Panc1 (cell line): ENCODE measurements around the gene NFATC3. TPM values are rescaled to one million over a fixed set of nuclear protein-coding genes. Genes with fewer than 3 reads are reported as not detected.

ENCODE experiments used
- ATAC-seq: fragments of 200-7000 bp; cut with Tn5 transposase; 2 replicates; pipeline ENCODE4 v1.9.1; 2020; ENCODE audit warnings: mild to moderate bottlenecking, moderate library complexity
- BruUV-seq: library from RNA; stranded (reverse); fragments of 400-500 nt; replicated peaks from 2 replicates; lab custom pipeline; 2021; lab: Mats Ljungman, UMichigan
- CTCF ChIA-PET: fragments of 300-600 bp; sonication (Branson Sonifier 250); formaldehyde crosslinking; loops from one replicate; lab custom pipeline; 2022; ENCODE audit warnings: antibody characterized with exemption; lab: Charles Lee
- POLR2A ChIA-PET: fragments of 300-600 bp; sonication (Branson Sonifier 250); formaldehyde crosslinking; loops from one replicate; lab custom pipeline; 2022; ENCODE audit warnings: antibody characterized with exemption; lab: Charles Lee
- DNase-seq: peaks from one replicate; pipeline ENCODE4 v3.0.0-alpha.2; 2010; ENCODE audit warnings: low read depth, low spot score
- H3K27ac ChIP-seq: 2 replicates; pipeline ENCODE4 v1.5.1; 2011; ENCODE audit warnings: mild to moderate bottlenecking, low read length, inconsistent platforms
- H3K27me3 ChIP-seq: fragments of 200-500 bp; sonication (Bioruptor generic); 2 replicates; pipeline ENCODE4 v1.6.0; 2014; ENCODE audit warnings: low read length, inconsistent platforms; ENCODE audit not compliant: control insufficient read depth, insufficient read depth
- H3K36me3 ChIP-seq: fragments of 200-500 bp; sonication (Bioruptor generic); 2 replicates; pipeline ENCODE4 v1.5.1; 2014; ENCODE audit warnings: inconsistent platforms, mild to moderate bottlenecking, low read length, moderate library complexity; ENCODE audit not compliant: control insufficient read depth, insufficient read depth
- H3K4me1 ChIP-seq: 2 replicates; pipeline ENCODE4 v1.5.1; 2011; ENCODE audit warnings: inconsistent platforms, mild to moderate bottlenecking, low read length, moderate library complexity; ENCODE audit not compliant: control insufficient read depth, insufficient read depth
- H3K4me3 ChIP-seq, 2 experiments: 2 replicates each; pipeline ENCODE4 v1.5.1; 2011 to 2012; ENCODE audit warnings: low read depth in 2 of 2, low read length in 2 of 2, mild to moderate bottlenecking in 2 of 2, inconsistent platforms in 1 of 2, moderate library complexity in 1 of 2
- H3K9me3 ChIP-seq: fragments of 200-500 bp; sonication (Bioruptor generic); 2 replicates; pipeline ENCODE4 v1.5.1; 2014; ENCODE audit warnings: low read depth, mild to moderate bottlenecking, inconsistent platforms, low read length, moderate library complexity; ENCODE audit not compliant: control insufficient read depth, insufficient read depth
- POLR2AphosphoS5 ChIP-seq: IDR thresholded peaks from 2 replicates; pipeline ENCODE4 v1.6.1; 2012; ENCODE audit warnings: mild to moderate bottlenecking, low read depth, low read length, moderate library complexity
- SIN3A ChIP-seq: IDR thresholded peaks from 2 replicates; pipeline ENCODE4 v1.6.1; 2012; ENCODE audit warnings: low read depth, mild to moderate bottlenecking, low read length, moderate library complexity, borderline replicate concordance; ENCODE audit not compliant: insufficient read depth
- TCF7L2 ChIP-seq: IDR thresholded peaks from 2 replicates; pipeline ENCODE4 v1.6.1; 2011; ENCODE audit warnings: mild to moderate bottlenecking, low read depth, low read length, inconsistent platforms
- in situ Hi-C: cut with HindIII; loops from 2 replicates; pipeline ENCODE4 v1.10.0; 2016; ENCODE audit warnings: low sequenced_read_pairs, low pct_unique_long_range_greater_than_20kb
- intact Hi-C: fragments of 100-400 bp; cut with micrococcal nuclease; formaldehyde crosslinking; loops from one replicate; pipeline ENCODE4 v1.10.0; 2022; ENCODE audit not compliant: unreplicated experiment
- total RNA-seq: library from RNA; stranded (reverse); gene quantifications from one replicate; pipeline ENCODE4 v1.2.1, GENCODE V29; 2021; ENCODE audit not compliant: unreplicated experiment
- TF ChIP-seq, protein P1 (sequence below), 2 experiments: IDR thresholded peaks; 2 replicates each; pipeline ENCODE4 v1.6.1; 2011 to 2012; ENCODE audit warnings: low read depth in 2 of 2, control low read depth in 1 of 2, low read length in 1 of 2, mild to moderate bottlenecking in 1 of 2, moderate library complexity in 1 of 2; ENCODE audit not compliant: insufficient read depth in 1 of 2
- TF ChIP-seq, protein P2 (sequence below): fragments of 450-650 bp; IDR thresholded peaks from 2 replicates; pipeline ENCODE4 v1.5.1; 2017; ENCODE audit warnings: mild to moderate bottlenecking

Gene NFATC3
- total RNA-seq, 1 experiment from 2014 or later = 24.8 TPM

DNA sequence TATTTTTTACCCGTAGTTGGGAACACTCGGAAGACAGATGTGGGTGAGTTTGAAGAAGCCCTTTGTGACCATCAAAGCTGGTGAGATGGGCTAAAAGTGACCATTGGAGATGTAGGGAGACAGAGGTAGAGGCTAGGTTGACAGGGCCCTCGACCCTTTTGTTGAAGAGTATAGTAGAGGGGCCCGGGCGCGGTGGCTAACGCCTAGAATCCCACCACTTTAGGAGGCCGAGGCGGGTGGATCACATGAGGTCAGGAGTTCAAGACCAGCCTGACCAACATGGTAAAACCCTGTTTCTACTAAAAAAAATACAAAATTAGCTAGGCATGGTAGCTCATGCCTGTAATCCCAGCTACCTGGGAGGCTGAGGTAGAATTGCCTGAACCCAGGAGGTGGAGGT, 16.2 kb upstream of the NFATC3 start:
- intact Hi-C loops = no loop called here
- DNase-seq = no peak
- TF ChIP-seq SIN3A (no peak), POLR2AphosphoS5 (no peak), TCF7L2 (no peak)
- TF ChIP-seq, protein P1, sequence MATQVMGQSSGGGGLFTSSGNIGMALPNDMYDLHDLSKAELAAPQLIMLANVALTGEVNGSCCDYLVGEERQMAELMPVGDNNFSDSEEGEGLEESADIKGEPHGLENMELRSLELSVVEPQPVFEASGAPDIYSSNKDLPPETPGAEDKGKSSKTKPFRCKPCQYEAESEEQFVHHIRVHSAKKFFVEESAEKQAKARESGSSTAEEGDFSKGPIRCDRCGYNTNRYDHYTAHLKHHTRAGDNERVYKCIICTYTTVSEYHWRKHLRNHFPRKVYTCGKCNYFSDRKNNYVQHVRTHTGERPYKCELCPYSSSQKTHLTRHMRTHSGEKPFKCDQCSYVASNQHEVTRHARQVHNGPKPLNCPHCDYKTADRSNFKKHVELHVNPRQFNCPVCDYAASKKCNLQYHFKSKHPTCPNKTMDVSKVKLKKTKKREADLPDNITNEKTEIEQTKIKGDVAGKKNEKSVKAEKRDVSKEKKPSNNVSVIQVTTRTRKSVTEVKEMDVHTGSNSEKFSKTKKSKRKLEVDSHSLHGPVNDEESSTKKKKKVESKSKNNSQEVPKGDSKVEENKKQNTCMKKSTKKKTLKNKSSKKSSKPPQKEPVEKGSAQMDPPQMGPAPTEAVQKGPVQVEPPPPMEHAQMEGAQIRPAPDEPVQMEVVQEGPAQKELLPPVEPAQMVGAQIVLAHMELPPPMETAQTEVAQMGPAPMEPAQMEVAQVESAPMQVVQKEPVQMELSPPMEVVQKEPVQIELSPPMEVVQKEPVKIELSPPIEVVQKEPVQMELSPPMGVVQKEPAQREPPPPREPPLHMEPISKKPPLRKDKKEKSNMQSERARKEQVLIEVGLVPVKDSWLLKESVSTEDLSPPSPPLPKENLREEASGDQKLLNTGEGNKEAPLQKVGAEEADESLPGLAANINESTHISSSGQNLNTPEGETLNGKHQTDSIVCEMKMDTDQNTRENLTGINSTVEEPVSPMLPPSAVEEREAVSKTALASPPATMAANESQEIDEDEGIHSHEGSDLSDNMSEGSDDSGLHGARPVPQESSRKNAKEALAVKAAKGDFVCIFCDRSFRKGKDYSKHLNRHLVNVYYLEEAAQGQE (IDR thresholded peaks at IDR 0.05; ENCODE audit: insufficient read depth in 1 of 2, low read depth in 2 of 2, low read length in 1 of 2) = no peak
- TF ChIP-seq, protein P2, sequence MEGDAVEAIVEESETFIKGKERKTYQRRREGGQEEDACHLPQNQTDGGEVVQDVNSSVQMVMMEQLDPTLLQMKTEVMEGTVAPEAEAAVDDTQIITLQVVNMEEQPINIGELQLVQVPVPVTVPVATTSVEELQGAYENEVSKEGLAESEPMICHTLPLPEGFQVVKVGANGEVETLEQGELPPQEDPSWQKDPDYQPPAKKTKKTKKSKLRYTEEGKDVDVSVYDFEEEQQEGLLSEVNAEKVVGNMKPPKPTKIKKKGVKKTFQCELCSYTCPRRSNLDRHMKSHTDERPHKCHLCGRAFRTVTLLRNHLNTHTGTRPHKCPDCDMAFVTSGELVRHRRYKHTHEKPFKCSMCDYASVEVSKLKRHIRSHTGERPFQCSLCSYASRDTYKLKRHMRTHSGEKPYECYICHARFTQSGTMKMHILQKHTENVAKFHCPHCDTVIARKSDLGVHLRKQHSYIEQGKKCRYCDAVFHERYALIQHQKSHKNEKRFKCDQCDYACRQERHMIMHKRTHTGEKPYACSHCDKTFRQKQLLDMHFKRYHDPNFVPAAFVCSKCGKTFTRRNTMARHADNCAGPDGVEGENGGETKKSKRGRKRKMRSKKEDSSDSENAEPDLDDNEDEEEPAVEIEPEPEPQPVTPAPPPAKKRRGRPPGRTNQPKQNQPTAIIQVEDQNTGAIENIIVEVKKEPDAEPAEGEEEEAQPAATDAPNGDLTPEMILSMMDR = no peak
- BruUV-seq = no TSS peak
- Histone ChIP-seq H3K9me3 (no peaks in the 10 kb centered on the region), H3K36me3 (no peaks in the 10 kb centered on the region), H3K4me3 (no peak overlapping the region), H3K4me1 (no peaks in the 10 kb centered on the region), H3K27me3 (no peaks in the 10 kb centered on the region), H3K27ac (no peak overlapping the region)
- in situ Hi-C loops = no loop called here
- ChIA-PET POLR2A (no interaction called here), CTCF (no interaction called here)
- no peak for ATAC-seq

DNA sequence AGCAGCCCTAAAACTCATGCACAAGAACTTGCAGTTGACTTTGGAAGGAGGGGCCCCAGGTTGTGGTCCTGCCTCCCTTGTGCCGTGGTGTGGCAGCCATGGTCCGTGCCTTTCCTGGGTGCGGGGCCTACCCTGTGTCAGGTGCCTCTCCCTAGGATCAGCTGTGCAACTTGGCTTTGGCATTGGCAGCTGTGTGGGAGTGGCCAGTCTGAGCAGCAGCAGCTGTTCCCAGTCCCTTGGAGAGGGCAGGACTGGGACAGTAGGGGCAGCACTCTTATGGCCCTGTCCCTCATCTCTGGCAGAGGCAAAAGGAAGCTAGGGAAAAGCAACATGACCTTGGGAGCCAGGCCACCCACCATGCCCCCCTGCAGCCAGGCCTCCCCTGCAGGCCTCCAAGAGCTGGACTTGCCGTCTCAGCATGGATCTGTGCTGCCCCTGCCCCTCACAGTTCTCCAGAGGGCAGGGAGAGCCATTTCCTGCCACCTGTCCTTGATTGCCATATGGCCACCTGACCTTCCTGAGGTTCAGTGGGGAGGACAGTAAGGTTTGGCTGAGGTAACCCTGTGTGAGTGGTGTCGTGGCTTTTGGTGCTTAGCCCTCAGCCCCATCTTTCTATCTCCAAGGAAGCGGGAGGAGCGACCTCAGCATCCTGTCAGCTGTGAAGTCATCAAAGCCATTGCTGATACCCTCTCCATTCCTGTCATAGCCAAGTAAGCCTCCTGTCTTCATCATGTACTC, 15.5 kb upstream of the NFATC3 start:
- intact Hi-C loops (no loop called here), in situ Hi-C loops (no loop called here)
- H3K4me3 ChIP-seq = no peak overlapping the region
- ChIA-PET CTCF (no interaction called here), POLR2A (no interaction called here)
- no peak for ATAC-seq
- H3K9me3 ChIP-seq = no peaks in the 10 kb centered on the region
- BruUV-seq = no TSS peak
- no peaks in the 10 kb centered on the region for H3K27me3 ChIP-seq
- DNase-seq = no peak
- H3K36me3 ChIP-seq = no peaks in the 10 kb centered on the region
- no peaks in the 10 kb centered on the region for H3K4me1 ChIP-seq
- no peak overlapping the region for H3K27ac ChIP-seq
- TF ChIP-seq, protein P1 (IDR thresholded peaks at IDR 0.05; ENCODE audit: insufficient read depth in 1 of 2, low read depth in 2 of 2, low read length in 1 of 2) = no peak
- TF ChIP-seq POLR2AphosphoS5 = no peak
- TF ChIP-seq TCF7L2 = no peak
- no peak for TF ChIP-seq SIN3A
- TF ChIP-seq, protein P2 = no peak
